ENCODE data around the gene EYA3.
A peak's percentile ranks its signal among the peaks of the same experiment; 100 is the strongest.

The EYA3 gene

DNA sequence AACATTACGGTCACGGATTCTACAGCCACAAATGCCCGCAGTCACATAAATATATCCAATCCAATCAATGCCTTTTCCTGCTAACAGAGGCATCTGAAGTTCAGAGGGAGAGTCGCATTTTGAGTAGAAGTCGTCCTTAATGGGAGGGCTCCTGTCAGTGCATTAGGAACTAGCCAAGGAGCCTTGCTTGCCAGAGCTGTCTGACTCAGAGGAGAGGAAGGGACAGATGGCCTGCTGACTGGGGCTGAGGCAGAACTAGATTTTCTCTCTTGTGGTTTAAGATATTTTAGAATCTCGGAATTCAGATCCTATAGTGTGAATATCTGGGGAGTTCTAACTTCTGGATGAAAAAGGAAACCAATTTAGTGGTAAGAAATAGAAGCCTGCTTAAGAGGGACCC lies 118.0 kb downstream of the EYA3 start:
- Histone ChIP-seq H3K9me3 (ENCODE audit: insufficient read depth, low read depth, low read length) (no peaks in the 10 kb centered on the region), H3K9ac (ENCODE audit: low read depth, low read length) (no peak overlapping the region), H3K27ac (ENCODE audit: low read length) (no peak overlapping the region), H3K27me3 (ENCODE audit: insufficient read depth, low read length) (no peaks in the 10 kb centered on the region), H3K4me3 (ENCODE audit: low read length) (no peak overlapping the region), H3K36me3 (ENCODE audit: insufficient read depth, low read depth, low read length) (peaks cover 44% of the 10 kb centered on the region), H3K4me1 (ENCODE audit: insufficient read depth, low read length) (no peaks in the 10 kb centered on the region)

DNA sequence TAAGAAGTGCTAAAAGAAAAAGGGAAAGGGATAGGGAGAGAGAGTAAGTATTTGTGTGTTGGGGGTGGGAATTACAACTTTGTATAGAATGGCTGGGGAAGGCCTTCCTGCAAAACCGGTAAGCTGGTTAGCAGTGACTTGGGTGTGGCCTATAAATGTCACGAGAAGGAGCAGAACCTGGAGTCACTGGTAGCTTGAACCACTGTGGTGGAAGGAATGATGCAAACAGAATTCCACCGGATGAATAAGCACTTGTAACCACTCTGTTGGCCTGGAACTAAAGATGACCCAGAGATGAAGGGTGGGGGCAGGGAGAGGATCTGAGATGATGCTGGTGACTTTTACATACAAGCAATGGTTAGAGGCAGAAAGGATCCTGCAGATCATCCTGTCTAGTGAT lies 119.7 kb downstream of the EYA3 start:
- H3K9ac ChIP-seq (ENCODE audit: low read depth, low read length): no peak overlapping the region
- H3K27ac ChIP-seq (ENCODE audit: low read length): no peak overlapping the region
- H3K36me3 ChIP-seq (ENCODE audit: insufficient read depth, low read depth, low read length): peaks cover 30% of the 10 kb centered on the region
- no peak overlapping the region for H3K4me3 ChIP-seq (ENCODE audit: low read length)
- H3K27me3 ChIP-seq (ENCODE audit: insufficient read depth, low read length): no peaks in the 10 kb centered on the region
- no peaks in the 10 kb centered on the region for H3K4me1 ChIP-seq (ENCODE audit: insufficient read depth, low read length)
- no peaks in the 10 kb centered on the region for H3K9me3 ChIP-seq (ENCODE audit: insufficient read depth, low read depth, low read length)

DNA sequence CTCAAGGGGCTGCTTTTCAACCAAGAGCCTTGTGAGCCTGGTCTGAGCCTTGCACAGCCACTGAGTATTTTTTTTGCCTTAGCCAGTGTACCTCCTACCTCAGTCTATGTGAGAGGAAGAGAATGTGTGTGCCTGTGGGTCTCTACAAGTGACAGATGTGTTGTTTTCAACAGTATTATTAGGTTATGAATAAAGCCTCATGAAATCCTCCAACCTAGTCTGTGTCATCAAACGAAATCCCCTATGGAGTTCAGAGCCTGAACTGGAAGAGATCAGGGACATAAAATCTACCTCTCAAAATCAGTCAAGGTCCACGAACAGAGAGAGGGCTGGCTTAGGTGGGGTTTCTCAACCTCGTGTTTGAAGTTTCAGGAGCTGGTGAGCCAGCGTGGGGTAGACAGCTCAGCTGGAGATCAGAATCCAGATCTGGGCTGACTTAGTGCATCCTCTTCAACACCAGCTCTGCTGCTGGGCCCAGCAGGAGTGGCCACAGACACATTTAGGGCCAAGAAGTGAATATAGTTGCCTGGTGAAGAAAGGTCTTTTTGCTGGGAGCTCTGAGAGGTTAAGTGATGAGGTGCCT lies 120.4 kb downstream of the EYA3 start:
- no peaks in the 10 kb centered on the region for H3K27me3 ChIP-seq (ENCODE audit: insufficient read depth, low read length)
- H3K4me1 ChIP-seq (ENCODE audit: insufficient read depth, low read length): no peaks in the 10 kb centered on the region
- H3K9me3 ChIP-seq (ENCODE audit: insufficient read depth, low read depth, low read length): no peaks in the 10 kb centered on the region
- H3K4me3 ChIP-seq (ENCODE audit: low read length): no peak overlapping the region
- H3K9ac ChIP-seq (ENCODE audit: low read depth, low read length): no peak overlapping the region
- peaks cover 25% of the 10 kb centered on the region for H3K36me3 ChIP-seq (ENCODE audit: insufficient read depth, low read depth, low read length)
- H3K27ac ChIP-seq (ENCODE audit: low read length): no peak overlapping the region

DNA sequence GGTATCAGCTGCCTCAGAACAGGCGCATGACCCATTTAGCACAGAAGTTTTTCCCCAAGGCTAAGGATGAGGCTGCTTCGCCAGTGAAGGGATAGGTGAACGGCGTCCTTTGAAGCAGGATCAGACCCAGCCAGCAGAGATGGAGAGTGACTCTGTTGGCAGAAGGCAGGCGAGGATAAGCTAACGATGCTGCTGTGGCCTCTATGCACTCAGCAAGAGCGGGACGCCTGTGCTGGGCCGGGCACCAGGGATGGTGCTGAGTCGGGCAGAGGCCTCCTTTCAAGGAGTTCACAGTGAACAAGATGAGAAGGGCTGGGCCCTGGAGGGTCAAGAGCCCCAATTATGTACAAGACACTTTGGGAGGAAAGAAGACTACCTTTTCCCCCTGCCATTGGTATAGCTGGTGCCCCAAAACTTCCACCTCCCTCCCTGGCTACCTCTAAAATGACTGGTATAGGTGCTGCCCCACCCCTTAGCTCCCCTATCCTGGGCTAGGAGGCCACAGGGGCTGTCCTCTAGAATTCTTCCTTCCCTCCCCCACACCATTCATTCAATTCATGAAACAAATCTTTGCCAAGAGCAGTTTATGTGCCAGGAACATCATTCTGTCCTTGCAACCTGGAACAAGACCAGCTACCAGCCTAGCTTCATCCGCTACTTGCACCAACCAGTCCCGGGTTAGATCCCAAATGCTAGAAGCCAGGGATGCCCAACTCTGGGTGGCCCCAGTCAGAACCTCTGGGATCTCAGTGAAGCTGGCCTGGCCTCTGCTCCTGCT lies 121.1 kb downstream of the EYA3 start:
- H3K9ac ChIP-seq (ENCODE audit: low read depth, low read length): no peak overlapping the region
- H3K27ac ChIP-seq (ENCODE audit: low read length): no peak overlapping the region
- H3K27me3 ChIP-seq (ENCODE audit: insufficient read depth, low read length): no peaks in the 10 kb centered on the region
- H3K9me3 ChIP-seq (ENCODE audit: insufficient read depth, low read depth, low read length): no peaks in the 10 kb centered on the region
- H3K36me3 ChIP-seq (ENCODE audit: insufficient read depth, low read depth, low read length): peaks cover 18% of the 10 kb centered on the region
- H3K4me3 ChIP-seq (ENCODE audit: low read length): no peak overlapping the region
- no peaks in the 10 kb centered on the region for H3K4me1 ChIP-seq (ENCODE audit: insufficient read depth, low read length)

DNA sequence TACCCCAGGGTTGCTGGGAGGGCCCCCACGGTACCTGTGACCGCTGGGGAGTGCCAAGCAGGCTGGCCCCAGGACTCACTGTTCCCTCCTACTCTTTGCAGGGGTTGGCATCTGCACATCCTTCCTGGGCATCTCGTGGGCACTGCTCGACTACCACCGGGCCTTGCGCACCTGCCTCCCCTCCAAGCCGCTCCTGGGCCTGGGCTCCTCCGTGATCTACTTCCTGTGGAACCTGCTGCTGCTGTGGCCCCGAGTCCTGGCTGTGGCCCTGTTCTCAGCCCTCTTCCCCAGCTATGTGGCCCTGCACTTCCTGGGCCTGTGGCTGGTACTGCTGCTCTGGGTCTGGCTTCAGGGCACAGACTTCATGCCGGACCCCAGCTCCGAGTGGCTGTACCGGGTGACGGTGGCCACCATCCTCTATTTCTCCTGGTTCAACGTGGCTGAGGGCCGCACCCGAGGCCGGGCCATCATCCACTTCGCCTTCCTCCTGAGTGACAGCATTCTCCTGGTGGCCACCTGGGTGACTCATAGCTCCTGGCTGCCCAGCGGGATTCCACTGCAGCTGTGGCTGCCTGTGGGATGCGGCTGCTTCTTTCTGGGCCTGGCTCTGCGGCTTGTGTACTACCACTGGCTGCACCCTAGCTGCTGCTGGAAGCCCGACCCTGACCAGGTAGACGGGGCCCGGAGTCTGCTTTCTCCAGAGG lies 121.9 kb downstream of the EYA3 start:
- H3K36me3 ChIP-seq (ENCODE audit: insufficient read depth, low read depth, low read length): peaks cover 18% of the 10 kb centered on the region
- no peak overlapping the region for H3K4me3 ChIP-seq (ENCODE audit: low read length)

DNA sequence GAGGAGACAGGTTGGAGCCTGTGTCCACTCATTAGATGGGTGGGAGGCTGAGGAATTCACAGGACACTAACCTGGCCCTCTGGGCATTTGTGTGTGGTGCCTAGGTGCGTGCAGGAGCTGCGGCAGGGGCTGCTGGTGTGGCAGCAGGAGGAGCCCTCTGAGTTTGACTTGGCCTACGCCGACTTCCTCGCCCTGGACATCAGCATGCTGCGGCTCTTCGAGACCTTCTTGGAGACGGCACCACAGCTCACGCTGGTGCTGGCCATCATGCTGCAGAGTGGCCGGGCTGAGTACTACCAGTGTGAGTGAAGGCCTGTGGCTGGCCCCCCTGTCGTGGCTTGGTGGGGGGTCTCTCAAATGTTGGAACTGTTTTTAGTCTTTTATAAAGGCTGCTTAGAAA lies 125.0 kb downstream of the EYA3 start:
- Histone ChIP-seq H3K4me1 (ENCODE audit: insufficient read depth, low read length) (0 out of 2 replicates have a peak, but pooled peaks cover 5% of the 10 kb centered on the region), H3K4me3 (ENCODE audit: low read length) (no peak overlapping the region), H3K27me3 (ENCODE audit: insufficient read depth, low read length) (no peaks in the 10 kb centered on the region), H3K36me3 (ENCODE audit: insufficient read depth, low read depth, low read length) (peaks cover 18% of the 10 kb centered on the region), H3K27ac (ENCODE audit: low read length) (no peak overlapping the region), H3K9me3 (ENCODE audit: insufficient read depth, low read depth, low read length) (no peaks in the 10 kb centered on the region), H3K9ac (ENCODE audit: low read depth, low read length) (no peak overlapping the region)

More for the DNA sequence above, 121.9 kb downstream of the EYA3 start:
- Histone ChIP-seq H3K27me3 (ENCODE audit: insufficient read depth, low read length) (no peaks in the 10 kb centered on the region), H3K4me1 (ENCODE audit: insufficient read depth, low read length) (no peaks in the 10 kb centered on the region), H3K27ac (ENCODE audit: low read length) (no peak overlapping the region), H3K9ac (ENCODE audit: low read depth, low read length) (no peak overlapping the region), H3K9me3 (ENCODE audit: insufficient read depth, low read depth, low read length) (no peaks in the 10 kb centered on the region)

DNA sequence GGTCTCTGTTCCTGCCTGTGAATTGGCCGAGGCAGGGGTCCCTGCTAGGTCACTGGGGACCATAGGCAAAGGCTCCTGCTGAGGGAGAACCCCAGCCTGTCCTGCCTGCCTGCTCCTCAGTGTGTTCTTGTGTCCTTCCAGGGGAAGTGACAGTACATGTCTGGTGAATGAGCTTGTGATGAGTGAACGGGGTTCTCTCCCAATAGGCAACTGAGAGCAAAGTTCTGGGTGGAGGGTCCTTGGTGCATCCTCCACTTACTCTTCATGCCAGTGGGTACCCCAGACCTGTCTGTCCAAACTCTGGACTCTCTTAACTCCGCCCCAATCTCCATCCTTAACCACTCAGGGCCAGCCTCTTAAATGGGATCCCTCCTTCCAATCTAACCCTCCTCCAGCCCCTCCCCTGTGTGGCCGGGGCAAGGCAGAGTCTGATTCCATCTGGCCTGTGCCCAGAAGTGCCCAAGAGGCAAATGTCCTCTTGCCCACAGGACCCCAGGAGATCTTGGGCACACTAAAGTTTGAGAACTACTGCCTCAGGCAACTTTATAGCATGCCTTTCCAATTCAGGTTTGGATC lies 126.7 kb downstream of the EYA3 start:
- Histone ChIP-seq H3K9ac (ENCODE audit: low read depth, low read length) (no peak overlapping the region), H3K27ac (ENCODE audit: low read length) (no peak overlapping the region), H3K36me3 (ENCODE audit: insufficient read depth, low read depth, low read length) (peaks cover 15% of the 10 kb centered on the region; the same call in 1 of the 2 replicates), H3K27me3 (ENCODE audit: insufficient read depth, low read length) (no peaks in the 10 kb centered on the region), H3K4me3 (ENCODE audit: low read length) (no peak overlapping the region), H3K4me1 (ENCODE audit: insufficient read depth, low read length) (0 out of 2 replicates have a peak, but pooled peaks cover 5% of the 10 kb centered on the region), H3K9me3 (ENCODE audit: insufficient read depth, low read depth, low read length) (no peaks in the 10 kb centered on the region)

DNA sequence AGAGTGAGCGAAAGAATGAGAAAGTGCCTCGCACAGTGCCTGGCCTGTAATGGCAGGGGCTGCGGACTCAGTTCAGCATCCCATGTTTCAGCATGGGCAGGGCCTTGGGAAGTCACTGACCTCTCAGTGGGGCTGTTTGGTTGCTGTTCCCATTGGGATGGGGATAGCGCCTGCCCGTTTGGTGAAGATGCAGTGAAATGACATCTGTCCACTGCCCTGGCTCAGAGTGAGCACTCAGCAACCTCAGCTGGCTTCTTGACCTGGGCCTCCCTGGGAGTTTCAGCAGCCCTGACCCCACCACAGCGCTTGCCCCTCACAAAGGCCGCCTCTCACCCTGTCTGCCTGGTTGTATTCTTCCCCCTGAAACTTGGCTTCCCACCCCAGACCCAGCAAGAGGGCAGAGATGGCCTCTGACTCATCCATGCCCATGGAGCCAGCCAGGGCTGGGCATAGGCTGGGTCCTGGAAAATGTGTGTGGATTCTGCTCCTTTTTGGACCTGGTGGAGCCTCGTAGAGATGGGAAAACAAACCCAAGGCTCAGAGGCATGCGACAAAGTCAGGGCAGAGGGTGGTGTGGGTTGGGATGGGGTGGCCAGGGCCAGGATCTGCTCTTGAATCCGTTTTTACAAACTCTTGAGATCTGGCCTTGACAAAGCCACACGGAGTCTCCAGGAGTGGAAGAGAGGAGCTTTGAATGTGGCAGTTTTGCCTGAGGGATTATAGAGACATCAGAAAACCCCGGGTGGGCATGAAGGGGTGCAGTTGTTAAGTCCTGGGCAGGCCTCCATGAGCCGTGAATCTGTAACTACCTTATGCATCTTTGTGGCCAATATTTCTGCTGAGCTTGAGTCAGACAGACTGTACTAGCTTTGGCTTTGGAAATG lies 127.4 kb downstream of the EYA3 start:
- Histone ChIP-seq H3K36me3 (ENCODE audit: insufficient read depth, low read depth, low read length) (peaks cover 20% of the 10 kb centered on the region), H3K9me3 (ENCODE audit: insufficient read depth, low read depth, low read length) (no peaks in the 10 kb centered on the region), H3K27me3 (ENCODE audit: insufficient read depth, low read length) (no peaks in the 10 kb centered on the region), H3K4me1 (ENCODE audit: insufficient read depth, low read length) (0 out of 2 replicates have a peak, but pooled peaks cover 5% of the 10 kb centered on the region), H3K9ac (ENCODE audit: low read depth, low read length) (peak overlapping the region; percentile 93; the same call in 1 of the 2 replicates), H3K27ac (ENCODE audit: low read length) (no peak overlapping the region), H3K4me3 (ENCODE audit: low read length) (peak overlapping the region; percentile 86)

DNA sequence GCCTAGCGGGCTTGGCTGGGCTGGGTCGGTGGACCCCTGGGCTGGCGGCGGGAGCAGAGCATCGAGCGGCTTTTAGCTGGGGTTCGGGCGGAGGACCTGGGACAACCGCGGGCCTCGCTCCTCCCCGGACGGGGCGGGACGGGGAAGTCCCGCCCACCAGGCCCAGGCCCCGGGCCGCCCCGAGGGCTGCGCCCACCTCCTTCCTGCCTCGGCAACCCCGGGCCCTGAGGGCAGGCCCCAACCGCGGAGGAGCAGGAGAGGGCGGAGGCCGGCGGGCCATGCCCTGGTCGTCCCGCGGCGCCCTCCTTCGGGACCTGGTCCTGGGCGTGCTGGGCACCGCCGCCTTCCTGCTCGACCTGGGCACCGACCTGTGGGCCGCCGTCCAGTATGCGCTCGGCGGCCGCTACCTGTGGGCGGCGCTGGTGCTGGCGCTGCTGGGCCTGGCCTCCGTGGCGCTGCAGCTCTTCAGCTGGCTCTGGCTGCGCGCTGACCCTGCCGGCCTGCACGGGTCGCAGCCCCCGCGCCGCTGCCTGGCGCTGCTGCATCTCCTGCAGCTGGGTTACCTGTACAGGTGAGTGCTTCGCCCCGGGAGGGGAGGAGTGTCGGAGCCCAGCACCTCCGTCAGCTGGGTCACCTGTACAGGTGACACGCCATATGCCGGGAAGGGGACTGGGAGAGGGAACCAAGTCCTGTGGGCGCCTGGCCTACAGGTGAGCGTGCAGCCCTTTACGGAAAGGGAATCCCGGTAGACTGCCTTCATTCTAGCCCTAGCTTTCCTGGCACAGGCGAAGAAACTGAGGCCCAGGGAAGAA lies 128.4 kb downstream of the EYA3 start, which contains the start of gene XKR8:
Gene XKR8 (plus strand): TSS at position 182 of the 812 bp plus-strand sequence. CDS start 97 bp downstream, at position 279.
- H3K27ac ChIP-seq (ENCODE audit: low read length): peak within 1 kb of the TSS; percentile 82
- H3K36me3 ChIP-seq (ENCODE audit: insufficient read depth, low read depth, low read length): peaks cover 28% of the 10 kb centered on the region
- H3K9ac ChIP-seq (ENCODE audit: low read depth, low read length): peak within 1 kb of the TSS; percentile 93
- no peaks in the 10 kb centered on the region for H3K27me3 ChIP-seq (ENCODE audit: insufficient read depth, low read length)
- H3K4me3 ChIP-seq (ENCODE audit: low read length): peak within 1 kb of the TSS; percentile 86
- 0 out of 2 replicates have a peak, but pooled peaks cover 5% of the 10 kb centered on the region for H3K4me1 ChIP-seq (ENCODE audit: insufficient read depth, low read length)
- H3K9me3 ChIP-seq (ENCODE audit: insufficient read depth, low read depth, low read length): no peaks in the 10 kb centered on the region

DNA sequence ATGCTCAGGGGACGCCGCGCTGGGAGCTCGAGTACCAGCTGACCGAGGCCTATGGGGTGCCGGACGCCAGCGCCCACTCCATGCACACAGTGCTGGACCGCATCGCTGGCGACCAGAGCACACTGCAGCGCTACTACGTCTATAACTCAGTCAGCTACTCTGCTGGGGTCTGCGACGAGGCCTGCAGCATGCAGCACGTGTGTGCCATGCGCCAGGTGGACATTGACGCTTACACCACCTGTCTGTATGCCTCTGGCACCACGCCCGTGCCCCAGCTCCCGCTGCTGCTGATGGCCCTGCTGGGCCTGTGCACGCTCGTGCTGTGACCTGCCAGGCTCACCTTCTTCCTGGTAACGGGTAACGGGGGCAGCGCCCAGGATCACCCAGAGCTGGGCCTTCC lies 129.9 kb downstream of the EYA3 start:
- no peak overlapping the region for H3K4me3 ChIP-seq (ENCODE audit: low read length)
- H3K9ac ChIP-seq (ENCODE audit: low read depth, low read length): no peak overlapping the region
- H3K36me3 ChIP-seq (ENCODE audit: insufficient read depth, low read depth, low read length): peaks cover 43% of the 10 kb centered on the region
- H3K4me1 ChIP-seq (ENCODE audit: insufficient read depth, low read length): 0 out of 2 replicates have a peak, but pooled peaks cover 5% of the 10 kb centered on the region
- H3K27me3 ChIP-seq (ENCODE audit: insufficient read depth, low read length): no peaks in the 10 kb centered on the region
- no peak overlapping the region for H3K27ac ChIP-seq (ENCODE audit: low read length)
- no peaks in the 10 kb centered on the region for H3K9me3 ChIP-seq (ENCODE audit: insufficient read depth, low read depth, low read length)

Measured in iPS-20b (cell line).